GM20431 (cell line): Measurements from ENCODE around the gene LAMA2.
"Not testable (repeated sequence)": the region's sequence is repeated elsewhere in the genome, so short reads cannot be mapped to it uniquely, and the experiment has no call there.

Experiments used
- in situ Hi-C: fragments of 300-500 bp; cut with MseI, MboI; formaldehyde crosslinking; loops from one replicate; pipeline ENCODE4 v1.15.0; 2020; ENCODE audit warnings: low sequenced_read_pairs; ENCODE audit not compliant: unreplicated experiment

Gene LAMA2

GRCh38 chr6:129112591-129112990, 229.7 kb downstream of the LAMA2 start:
- in situ Hi-C loops = no loop called here

- in situ Hi-C loops = no loop called here
Measured at GRCh38 chr6:129113637-129114036, 230.7 kb downstream of the LAMA2 start.

GRCh38 chr6:129114636-129115391, 231.9 kb downstream of the LAMA2 start:
- in situ Hi-C loops = no loop called here

- in situ Hi-C loops = no loop called here
Measured at GRCh38 chr6:129115471-129115870, 232.5 kb downstream of the LAMA2 start.

GRCh38 chr6:129117355-129117754, 234.4 kb downstream of the LAMA2 start:
- in situ Hi-C loops = no loop called here

GRCh38 chr6:129120856-129121638, 238.1 kb downstream of the LAMA2 start:
- in situ Hi-C loops = no loop called here

- in situ Hi-C loops = no loop called here
Measured at GRCh38 chr6:129124347-129124746, 241.4 kb downstream of the LAMA2 start.

GRCh38 chr6:129130106-129130505, 247.2 kb downstream of the LAMA2 start:
- in situ Hi-C loops = no loop called here

- in situ Hi-C loops = no loop called here
Measured at GRCh38 chr6:129130959-129131681, 248.2 kb downstream of the LAMA2 start.

- in situ Hi-C loops = no loop called here
Measured at GRCh38 chr6:129133770-129134192, 250.8 kb downstream of the LAMA2 start.

- in situ Hi-C loops = no loop called here
Measured at GRCh38 chr6:129134535-129134934, 251.6 kb downstream of the LAMA2 start.

- in situ Hi-C loops = no loop called here
Measured at GRCh38 chr6:129135451-129135850, 252.5 kb downstream of the LAMA2 start.

GRCh38 chr6:129136751-129137150, 253.8 kb downstream of the LAMA2 start:
- in situ Hi-C loops = no loop called here

GRCh38 chr6:129138739-129139405, 255.9 kb downstream of the LAMA2 start:
- in situ Hi-C loops = no loop called here

GRCh38 chr6:129140526-129140925, 257.6 kb downstream of the LAMA2 start:
- in situ Hi-C loops = no loop called here

GRCh38 chr6:129141499-129141898, 258.6 kb downstream of the LAMA2 start:
- in situ Hi-C loops = no loop called here

GRCh38 chr6:129146902-129147301, 264.0 kb downstream of the LAMA2 start:
- in situ Hi-C loops = no loop called here

- in situ Hi-C loops = no loop called here
Measured at GRCh38 chr6:129150507-129150906, 267.6 kb downstream of the LAMA2 start.

- in situ Hi-C loops = no loop called here
Measured at GRCh38 chr6:129153257-129153656, 270.3 kb downstream of the LAMA2 start.

- in situ Hi-C loops = not testable (repeated sequence)
Measured at GRCh38 chr6:129159242-129159641, 276.3 kb downstream of the LAMA2 start.
